Neuronal stem cell (in vitro differentiated cells): ENCODE measurements around the gene PBX2.

Experiments
- DNase-seq: peaks from one replicate; pipeline ENCODE4 v3.0.0-alpha.2; 2013; ENCODE audit warnings: low spot score
- H2AFZ ChIP-seq: one replicate; pipeline ENCODE4 v1.6.1; 2013; ENCODE audit warnings: mild to moderate bottlenecking, low read length, inconsistent platforms
- H2AK5ac ChIP-seq: 2 replicates; pipeline ENCODE4 v1.6.1; 2013; ENCODE audit warnings: low read depth, mild to moderate bottlenecking, inconsistent platforms, low read length, moderate library complexity, mixed read lengths
- H2BK120ac ChIP-seq: 2 replicates; pipeline ENCODE4 v1.6.1; 2013; ENCODE audit warnings: low read depth, mild to moderate bottlenecking, inconsistent platforms, low read length, moderate library complexity, mixed read lengths
- H2BK12ac ChIP-seq: one replicate; pipeline ENCODE4 v1.6.1; 2013; ENCODE audit warnings: low read length, inconsistent platforms
- H2BK15ac ChIP-seq: 2 replicates; pipeline ENCODE4 v1.6.1; 2013; ENCODE audit warnings: mild to moderate bottlenecking, low read length, inconsistent platforms, mixed read lengths
- H2BK5ac ChIP-seq: one replicate; pipeline ENCODE4 v1.6.1; 2013; ENCODE audit warnings: inconsistent platforms, mild to moderate bottlenecking, low read length, moderate library complexity
- H3K14ac ChIP-seq: one replicate; pipeline ENCODE4 v1.6.1; 2013; ENCODE audit warnings: low read length, inconsistent platforms
- H3K18ac ChIP-seq: 2 replicates; pipeline ENCODE4 v1.6.1; 2013; ENCODE audit warnings: low read length, inconsistent platforms
- H3K23ac ChIP-seq: 2 replicates; pipeline ENCODE4 v1.6.1; 2013; ENCODE audit warnings: low read depth, mild to moderate bottlenecking, mixed read lengths, low read length, inconsistent platforms; ENCODE audit not compliant: poor library complexity
- H3K27ac ChIP-seq: replicated peaks from 3 replicates; pipeline ENCODE4 v1.5.1; 2013; ENCODE audit warnings: low read length, inconsistent platforms
- H3K27me3 ChIP-seq, 3 experiments: 2 replicates each; pipeline ENCODE4 v1.6.1; 2013; ENCODE audit warnings: low read length in 3 of 3, mild to moderate bottlenecking in 2 of 3, inconsistent platforms in 1 of 3, low read depth in 1 of 3, mixed read lengths in 1 of 3, moderate library complexity in 1 of 3; ENCODE audit not compliant: control insufficient read depth in 3 of 3, insufficient read depth in 3 of 3
- H3K36me3 ChIP-seq, 2 donors: replicated peaks in 1 of 2; 2 replicates each; pipeline ENCODE4 v1.6.1; 2013; ENCODE audit warnings: low read length in 2 of 2; ENCODE audit not compliant: control insufficient read depth in 2 of 2, insufficient read depth in 2 of 2
- H3K4ac ChIP-seq: 2 replicates; pipeline ENCODE4 v1.6.1; 2013; ENCODE audit warnings: inconsistent platforms, mild to moderate bottlenecking, low read length, moderate library complexity
- H3K4me1 ChIP-seq, 2 donors: 1 replicate in 1 of 2; 2 replicates in 1 of 2; pipeline ENCODE4 v1.6.1; 2013; ENCODE audit warnings: low read length in 2 of 2, low read depth in 1 of 2; ENCODE audit not compliant: control insufficient read depth in 2 of 2, insufficient read depth in 1 of 2
- H3K4me2 ChIP-seq: one replicate; pipeline ENCODE4 v1.6.1; 2013; ENCODE audit warnings: mild to moderate bottlenecking, low read length, inconsistent platforms; ENCODE audit not compliant: insufficient read depth, poor library complexity, severe bottlenecking
- H3K4me3 ChIP-seq, 2 donors: 2 replicates each; pipeline ENCODE4 v1.5.1; 2013; ENCODE audit warnings: low read length in 2 of 2, mild to moderate bottlenecking in 2 of 2, inconsistent platforms in 1 of 2, moderate library complexity in 1 of 2
- H3K79me1 ChIP-seq: one replicate; pipeline ENCODE4 v1.6.1; 2013; ENCODE audit warnings: low read depth, mild to moderate bottlenecking, inconsistent platforms, low read length, moderate library complexity
- H3K9ac ChIP-seq: one replicate; pipeline ENCODE4 v1.6.1; 2013; ENCODE audit warnings: mild to moderate bottlenecking, low read depth, low read length, inconsistent platforms; ENCODE audit not compliant: poor library complexity
- H3K9me3 ChIP-seq, 2 donors: replicated peaks in 1 of 2; 2 replicates each; pipeline versions ENCODE3 to v1.6.1; 2013; ENCODE audit warnings: low read length in 2 of 2, mild to moderate bottlenecking in 2 of 2, inconsistent platforms in 1 of 2, low read depth in 1 of 2, mixed read lengths in 1 of 2, moderate library complexity in 1 of 2; ENCODE audit not compliant: control insufficient read depth in 2 of 2, insufficient read depth in 1 of 2
- H4K8ac ChIP-seq: one replicate; pipeline ENCODE4 v1.6.1; 2013; ENCODE audit warnings: low read depth, mild to moderate bottlenecking, inconsistent platforms, low read length, moderate library complexity
- H4K91ac ChIP-seq: one replicate; pipeline ENCODE4 v1.6.1; 2013; ENCODE audit warnings: low read length, low read depth, mild to moderate bottlenecking, inconsistent platforms; ENCODE audit not compliant: poor library complexity
- WGBS, 2 donors: extraction: QIAGEN DNeasy Blood & Tissue Kit; methylation state at CpG; one replicate each; pipeline ENCODE4 v1.1.7; 2013; ENCODE audit warnings: missing lambda C conversion rate in 2 of 2, mixed read lengths in 1 of 2; ENCODE audit not compliant: insufficient read length in 2 of 2, insufficient replicate concordance in 1 of 2; ENCODE audit errors: extremely low coverage in 2 of 2; 5-methylcytosine and 5-hydroxymethylcytosine counted together

PBX2 gene

GRCh38 chr6:32198345-32198696 lies 8.3 kb upstream of the PBX2 start:
- Histone ChIP-seq H2BK12ac (peak overlapping the region; percentile 33), H3K23ac (peak overlapping the region; percentile 34), H3K14ac (no peak overlapping the region), H2BK5ac (no peak overlapping the region), H3K4ac (no peak overlapping the region), H3K27ac (no peak overlapping the region), H4K8ac (peak overlapping the region; percentile 20), H3K4me1 (peaks cover 15 to 21% of the 10 kb centered on the region in 2 donors), H2AK5ac (peak overlapping the region; percentile 15), H3K9me3 (no peaks in the 10 kb centered on the region), H3K79me1 (no peaks in the 10 kb centered on the region), H3K9ac (peak overlapping the region; percentile 24), H3K36me3 (no peaks in the 10 kb centered on the region), H3K4me2 (no peak overlapping the region), H2BK15ac (no peak overlapping the region), H3K18ac (peak overlapping the region; percentile 7), H2AFZ (no peak overlapping the region), H3K4me3 (no peak overlapping the region), H2BK120ac (peak overlapping the region; percentile 65), H3K27me3 (no peaks in the 10 kb centered on the region), H4K91ac (no peak overlapping the region)
- no CpG with 5 or more reads among the region's 3 CpGs for whole genome bisulfite sequencing, 2 donors
- no peak for DNase-seq

GRCh38 chr6:32196682-32197616 lies 6.9 kb upstream of the PBX2 start:
- Histone ChIP-seq H3K36me3 (no peaks in the 10 kb centered on the region), H3K9ac (peak overlapping the region; percentile 89), H3K4me1 (peaks cover 23 to 24% of the 10 kb centered on the region in 2 donors), H3K23ac (peak overlapping the region; percentile 68), H4K8ac (peak overlapping the region; percentile 97), H2AFZ (peak overlapping the region; percentile 79), H3K79me1 (no peaks in the 10 kb centered on the region), H3K4ac (peak overlapping the region; percentile 96), H2BK120ac (peak overlapping the region; percentile 95), H3K4me3 (peak overlapping the region; percentile 56 to 61), H4K91ac (peak overlapping the region; percentile 97), H3K14ac (peak overlapping the region; percentile 72), H2BK12ac (peak overlapping the region; percentile 98), H2AK5ac (peak overlapping the region; percentile 99), H2BK15ac (peak overlapping the region; percentile 100), H3K27me3 (no peaks in the 10 kb centered on the region), H3K27ac (peak overlapping the region; percentile 100), H3K18ac (peak overlapping the region; percentile 100), H3K9me3 (no peaks in the 10 kb centered on the region), H2BK5ac (peak overlapping the region; percentile 100), H3K4me2 (peak overlapping the region; percentile 89)
- WGBS, 2 donors: no CpG with 5 or more reads among the region's 28 CpGs
- DNase-seq: no peak

DNA sequence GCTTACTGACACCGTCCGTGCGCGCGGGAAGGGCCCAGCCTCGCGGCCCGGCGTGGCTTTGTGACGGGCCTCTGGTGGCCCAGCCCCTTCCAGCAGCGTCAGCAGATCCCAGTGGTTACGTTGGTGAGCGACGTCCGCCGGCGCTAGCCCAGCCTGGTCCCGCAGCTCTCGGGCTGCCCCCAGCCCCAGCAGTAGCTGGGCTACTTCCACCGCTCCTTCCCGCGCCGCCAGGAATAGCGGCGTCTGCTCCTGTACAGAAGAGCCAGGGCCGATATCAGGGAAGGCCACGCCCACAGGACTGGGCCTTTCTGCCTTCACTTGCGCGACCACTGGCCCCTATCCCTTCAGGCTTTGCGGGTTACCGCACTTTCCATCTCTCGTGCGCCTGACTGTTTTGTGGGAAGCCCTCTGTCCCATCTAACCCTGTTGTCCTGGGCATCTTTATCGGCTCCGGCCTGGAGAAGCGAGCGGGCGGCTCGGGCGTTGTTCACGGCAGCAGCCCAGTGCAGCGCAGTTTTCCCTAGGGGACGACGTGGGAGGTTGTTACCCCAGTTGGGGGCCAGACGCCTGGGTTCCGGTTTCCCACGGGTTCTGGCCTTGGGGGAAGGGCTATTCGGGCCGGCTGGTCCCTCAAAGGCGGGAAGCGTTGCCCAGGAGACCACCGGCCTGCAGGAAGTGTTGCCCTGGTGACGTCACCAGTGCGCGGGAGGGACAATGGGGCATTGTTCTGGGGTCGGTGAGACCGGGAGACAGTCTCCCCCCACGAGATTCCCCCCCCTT lies 6.1 kb upstream of the PBX2 start:
- peak; percentile 84 for DNase-seq
- WGBS, 2 donors: no CpG with 5 or more reads among the region's 58 CpGs
- peak overlapping the region; percentile 61 to 92 for H3K4me3 ChIP-seq

DNA sequence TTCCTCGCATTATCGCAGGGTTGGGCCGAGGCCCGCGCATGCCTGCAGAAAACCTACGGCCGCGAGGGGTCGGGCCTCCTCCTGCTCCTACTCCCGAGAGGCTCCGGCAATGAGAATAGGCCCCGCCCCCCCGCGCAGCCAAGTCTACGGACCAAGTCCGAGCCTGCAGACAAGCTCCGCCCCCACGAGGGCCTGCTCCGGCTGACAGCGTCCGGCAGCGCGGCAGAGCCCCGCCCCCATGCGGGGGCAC lies 5.6 kb upstream of the PBX2 start:
- Histone ChIP-seq H3K27ac (peak overlapping the region; percentile 100), H3K79me1 (no peaks in the 10 kb centered on the region), H2AK5ac (no peak overlapping the region), H2BK120ac (no peak overlapping the region), H3K36me3 (no peaks in the 10 kb centered on the region), H3K4me1 (peaks cover 32 to 33% of the 10 kb centered on the region in 2 donors), H2AFZ (no peak overlapping the region), H2BK15ac (no peak overlapping the region), H3K27me3 (no peaks in the 10 kb centered on the region), H3K9me3 (no peaks in the 10 kb centered on the region), H4K8ac (no peak overlapping the region), H3K4me3 (peak overlapping the region in 1 of 2 donors; percentile 61), H3K9ac (no peak overlapping the region), H3K4me2 (no peak overlapping the region), H2BK12ac (no peak overlapping the region), H3K23ac (peak overlapping the region; percentile 100), H3K18ac (no peak overlapping the region), H4K91ac (no peak overlapping the region), H3K14ac (no peak overlapping the region), H3K4ac (no peak overlapping the region), H2BK5ac (peak overlapping the region; percentile 100)
- DNase-seq: peak; percentile 100
- WGBS, 2 donors: no CpG with 5 or more reads among the region's 25 CpGs

More for the DNA sequence above, 6.1 kb upstream of the PBX2 start:
- peak overlapping the region; percentile 100 for H2AK5ac ChIP-seq
- peak overlapping the region; percentile 100 for H3K9ac ChIP-seq
- peak overlapping the region; percentile 98 for H2BK12ac ChIP-seq
- no peaks in the 10 kb centered on the region for H3K27me3 ChIP-seq
- H3K9me3 ChIP-seq: no peaks in the 10 kb centered on the region
- H4K8ac ChIP-seq: peak overlapping the region; percentile 97
- peak overlapping the region; percentile 100 for H3K18ac ChIP-seq
- H2BK15ac ChIP-seq: peak overlapping the region; percentile 100
- peak overlapping the region; percentile 100 for H3K27ac ChIP-seq
- H3K36me3 ChIP-seq: no peaks in the 10 kb centered on the region
- peak overlapping the region; percentile 99 for H4K91ac ChIP-seq
- peak overlapping the region; percentile 89 for H3K4me2 ChIP-seq
- H3K4me1 ChIP-seq: peaks cover 28 to 30% of the 10 kb centered on the region in 2 donors
- peak overlapping the region; percentile 93 for H2BK120ac ChIP-seq
- peak overlapping the region; percentile 100 for H3K4ac ChIP-seq
- peak overlapping the region; percentile 100 for H3K23ac ChIP-seq
- H3K14ac ChIP-seq: no peak overlapping the region
- peak overlapping the region; percentile 100 for H2BK5ac ChIP-seq
- peak overlapping the region; percentile 79 for H2AFZ ChIP-seq
- no peaks in the 10 kb centered on the region for H3K79me1 ChIP-seq
